Nephron progenitor cell (in vitro differentiated cells): ENCODE data around the gene IFIT2.

ENCODE experiments used
- DNase-seq: peaks from one replicate; pipeline ENCODE4 v3.0.0; 2021
- H3K27ac Mint-ChIP-seq: 2 replicates; pipeline ENCODE4 v1.8.0; 2021; ENCODE audit warnings: mild to moderate bottlenecking, moderate library complexity, mixed read lengths
- H3K27me3 Mint-ChIP-seq: 2 replicates; pipeline ENCODE4 v1.8.0; 2021; ENCODE audit warnings: mild to moderate bottlenecking, low read depth, mixed read lengths; ENCODE audit not compliant: poor library complexity
- H3K36me3 Mint-ChIP-seq: 2 replicates; pipeline ENCODE4 v1.8.0; 2021; ENCODE audit warnings: low read depth, mixed read lengths
- H3K4me1 Mint-ChIP-seq: 2 replicates; pipeline ENCODE4 v1.8.0; 2021; ENCODE audit warnings: mixed read lengths
- H3K4me3 Mint-ChIP-seq: 2 replicates; pipeline ENCODE4 v1.8.0; 2021; ENCODE audit warnings: mild to moderate bottlenecking, moderate library complexity, mixed read lengths
- H3K9me3 Mint-ChIP-seq: 2 replicates; pipeline ENCODE4 v1.8.0; 2021; ENCODE audit warnings: mild to moderate bottlenecking, moderate library complexity, mixed read lengths
- CTCF ChIP-seq: fragments of 200-600 bp; sonication (generic); IDR thresholded peaks from 2 replicates; pipeline ENCODE4 v1.5.0; 2021; ENCODE audit warnings: antibody characterized with exemption

Gene IFIT2

GRCh38 chr10:89295597-89295996 is 6.2 kb upstream of the IFIT2 start:
- Mint-ChIP-seq H3K9me3 (peaks cover 23% of the 10 kb centered on the region), H3K27me3 (no peaks in the 10 kb centered on the region), H3K36me3 (peaks cover 7% of the 10 kb centered on the region), H3K4me3 (no peak overlapping the region), H3K4me1 (no peaks in the 10 kb centered on the region), H3K27ac (no peak overlapping the region)
- TF ChIP-seq CTCF: no peak
- no peak for DNase-seq

- no peaks in the 10 kb centered on the region for H3K4me1 Mint-ChIP-seq
- DNase-seq: no peak
- H3K27ac Mint-ChIP-seq: no peak overlapping the region
These were observed 5.6 kb upstream of the IFIT2 start for GRCh38 chr10:89296220-89296648.

DNA sequence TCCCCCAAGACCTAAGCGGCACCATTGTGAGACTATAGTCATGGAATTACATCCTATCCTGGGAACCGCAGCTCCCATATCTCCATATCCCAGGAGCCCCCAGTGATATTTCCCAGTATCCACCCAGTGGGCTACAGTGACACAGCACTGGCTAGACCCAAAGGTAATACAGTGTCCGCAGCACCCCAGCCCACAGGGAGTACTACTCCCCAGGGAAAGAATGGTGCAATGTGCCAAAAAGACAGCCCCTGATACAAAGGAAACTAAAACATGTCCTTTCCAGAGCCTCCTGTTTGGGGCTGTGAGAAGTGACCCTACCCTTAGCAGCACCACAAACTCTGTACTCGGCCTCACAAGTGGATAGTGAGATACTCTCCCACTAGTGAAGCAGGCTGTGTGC is 4.5 kb upstream of the IFIT2 start:
- peaks cover 9% of the 10 kb centered on the region for H3K4me1 Mint-ChIP-seq
- no peak for DNase-seq
- H3K4me3 Mint-ChIP-seq: no peak overlapping the region
- peaks cover 26% of the 10 kb centered on the region for H3K9me3 Mint-ChIP-seq
- no peak for TF ChIP-seq CTCF
- H3K27me3 Mint-ChIP-seq: no peaks in the 10 kb centered on the region
- no peak overlapping the region for H3K27ac Mint-ChIP-seq
- H3K36me3 Mint-ChIP-seq: peaks cover 7% of the 10 kb centered on the region

More at GRCh38 chr10:89296220-89296648, 5.6 kb upstream of the IFIT2 start:
- peaks cover 26% of the 10 kb centered on the region for H3K9me3 Mint-ChIP-seq
- H3K27me3 Mint-ChIP-seq: no peaks in the 10 kb centered on the region
- no peak overlapping the region for H3K4me3 Mint-ChIP-seq
- no peak for TF ChIP-seq CTCF
- peaks cover 7% of the 10 kb centered on the region for H3K36me3 Mint-ChIP-seq

- H3K4me3 Mint-ChIP-seq: no peak overlapping the region
- H3K36me3 Mint-ChIP-seq: peaks cover 7% of the 10 kb centered on the region
- peaks cover 26% of the 10 kb centered on the region for H3K9me3 Mint-ChIP-seq
- DNase-seq: no peak
- TF ChIP-seq CTCF: no peak
- no peak overlapping the region for H3K27ac Mint-ChIP-seq
- no peaks in the 10 kb centered on the region for H3K27me3 Mint-ChIP-seq
- peaks cover 14% of the 10 kb centered on the region for H3K4me1 Mint-ChIP-seq
These were observed 4.1 kb upstream of the IFIT2 start for GRCh38 chr10:89297791-89298190.

GRCh38 chr10:89299031-89299430 is 2.8 kb upstream of the IFIT2 start:
- H3K27ac Mint-ChIP-seq: no peak overlapping the region
- H3K4me3 Mint-ChIP-seq: no peak overlapping the region
- H3K4me1 Mint-ChIP-seq: peaks cover 20% of the 10 kb centered on the region
- peaks cover 22% of the 10 kb centered on the region for H3K9me3 Mint-ChIP-seq
- no peak for DNase-seq
- H3K27me3 Mint-ChIP-seq: no peaks in the 10 kb centered on the region
- TF ChIP-seq CTCF: no peak
- H3K36me3 Mint-ChIP-seq: peaks cover 7% of the 10 kb centered on the region

- DNase-seq: no peak
- H3K36me3 Mint-ChIP-seq: peaks cover 7% of the 10 kb centered on the region
- no peak overlapping the region for H3K27ac Mint-ChIP-seq
- H3K4me1 Mint-ChIP-seq: peaks cover 28% of the 10 kb centered on the region
- no peak overlapping the region for H3K4me3 Mint-ChIP-seq
- TF ChIP-seq CTCF: no peak
- H3K9me3 Mint-ChIP-seq: peaks cover 22% of the 10 kb centered on the region
- no peaks in the 10 kb centered on the region for H3K27me3 Mint-ChIP-seq
These were observed 614 bp upstream of the IFIT2 start for GRCh38 chr10:89301232-89301631.
